ENCODE results near the gene NFKBIZ.
"Not testable (repeated sequence)": the region's sequence is repeated elsewhere in the genome, so short reads cannot be mapped to it uniquely, and the experiment has no call there.

Gene NFKBIZ

GRCh38 chr3:101879102-101879501, 29.8 kb downstream of the NFKBIZ start:
- peak; percentile 10 for DNase-seq

GRCh38 chr3:101879623-101880284, 30.4 kb downstream of the NFKBIZ start:
- no peak for DNase-seq

GRCh38 chr3:101884776-101885175, 35.5 kb downstream of the NFKBIZ start:
- DNase-seq, result no peak

- DNase-seq, result not testable (repeated sequence)
Observed at GRCh38 chr3:101885584-101885983, 36.3 kb downstream of the NFKBIZ start.

GRCh38 chr3:101886626-101887025, 37.3 kb downstream of the NFKBIZ start:
- no peak for DNase-seq

- DNase-seq, result no peak
Observed at GRCh38 chr3:101888653-101889052, 39.3 kb downstream of the NFKBIZ start.

GRCh38 chr3:101890716-101891115, 41.4 kb downstream of the NFKBIZ start:
- DNase-seq, result no peak

GRCh38 chr3:101892648-101893047, 43.3 kb downstream of the NFKBIZ start:
- DNase-seq, result no peak

GRCh38 chr3:101896083-101896757, 46.9 kb downstream of the NFKBIZ start:
- no peak for DNase-seq

GRCh38 chr3:101897013-101897412, 47.7 kb downstream of the NFKBIZ start:
- DNase-seq, result no peak

- DNase-seq, result no peak
Observed at GRCh38 chr3:101898039-101898438, 48.7 kb downstream of the NFKBIZ start.

GRCh38 chr3:101898752-101899169, 49.4 kb downstream of the NFKBIZ start:
- no peak for DNase-seq

- no peak for DNase-seq
Observed at GRCh38 chr3:101900316-101900715, 51.0 kb downstream of the NFKBIZ start.

- DNase-seq, result no peak
Observed at GRCh38 chr3:101900736-101901135, 51.4 kb downstream of the NFKBIZ start.

GRCh38 chr3:101902041-101902440, 52.7 kb downstream of the NFKBIZ start:
- no peak for DNase-seq

- DNase-seq, result no peak
Observed at GRCh38 chr3:101903451-101903871, 54.1 kb downstream of the NFKBIZ start.

- DNase-seq, result not testable (repeated sequence)
Observed at GRCh38 chr3:101905573-101905972, 56.3 kb downstream of the NFKBIZ start.
